A673 (cell line): ENCODE results near the gene SLC35G6. TPM values are rescaled to one million over a fixed set of nuclear protein-coding genes. Genes with fewer than 3 reads are reported as not detected.

Experiments used
- BruUV-seq: library from RNA; stranded (reverse); fragments of 400-500 nt; replicated peaks from 2 replicates; lab custom pipeline; 2021; lab: Mats Ljungman, UMichigan
- CTCF ChIA-PET: fragments of 300-600 bp; sonication (Branson Sonifier 250); formaldehyde crosslinking; loops from one replicate; lab custom pipeline; 2022; ENCODE audit warnings: antibody characterized with exemption; lab: Charles Lee
- POLR2A ChIA-PET: fragments of 300-600 bp; sonication (Branson Sonifier 250); formaldehyde crosslinking; loops from one replicate; lab custom pipeline; 2022; ENCODE audit warnings: antibody characterized with exemption; ENCODE audit not compliant: low non-redundant PET; lab: Charles Lee
- DNase-seq: peaks from one replicate; pipeline ENCODE4 v3.0.0-alpha.2; 2015; ENCODE audit warnings: low spot score
- H3K27ac ChIP-seq: fragments of 200-600 bp; sonication (generic); 2 replicates; pipeline ENCODE4 v1.5.1; 2016; ENCODE audit warnings: mixed run types, low read depth, mild to moderate bottlenecking, mixed read lengths, antibody characterized with exemption, low read length; ENCODE audit not compliant: poor library complexity, severe bottlenecking
- H3K27me3 ChIP-seq: fragments of 200-600 bp; sonication (generic); replicated peaks from 2 replicates; pipeline ENCODE4 v1.6.1; 2017; ENCODE audit warnings: mixed run types, low read depth, mild to moderate bottlenecking, mixed read lengths, antibody characterized with exemption, low read length; ENCODE audit not compliant: insufficient read depth, poor library complexity
- H3K36me3 ChIP-seq: fragments of 200-600 bp; sonication (generic); 2 replicates; pipeline ENCODE4 v1.6.1; 2016; ENCODE audit warnings: mixed run types, mild to moderate bottlenecking, mixed read lengths, antibody characterized with exemption, low read length; ENCODE audit not compliant: insufficient read depth, poor library complexity, severe bottlenecking
- H3K4me1 ChIP-seq: fragments of 200-600 bp; sonication (generic); 2 replicates; pipeline ENCODE4 v1.6.1; 2017; ENCODE audit warnings: mixed run types, mild to moderate bottlenecking, mixed read lengths, antibody characterized with exemption, low read length; ENCODE audit not compliant: insufficient read depth, poor library complexity, severe bottlenecking
- H3K4me3 ChIP-seq: fragments of 200-600 bp; sonication (generic); 2 replicates; pipeline ENCODE4 v1.5.1; 2016; ENCODE audit warnings: low read depth, mixed run types, mild to moderate bottlenecking, mixed read lengths, low read length; ENCODE audit not compliant: poor library complexity, severe bottlenecking
- H3K9me3 ChIP-seq: fragments of 200-600 bp; sonication (generic); 2 replicates; pipeline ENCODE4 v1.6.1; 2016; ENCODE audit warnings: mixed run types, low read depth, mild to moderate bottlenecking, mixed read lengths, antibody characterized with exemption, low read length; ENCODE audit not compliant: poor library complexity, severe bottlenecking
- EZH2 ChIP-seq: fragments of 200-600 bp; sonication (generic); IDR thresholded peaks from 2 replicates; pipeline ENCODE4 v1.6.1; 2017; ENCODE audit warnings: borderline replicate concordance, low read depth, mild to moderate bottlenecking, mixed read lengths, antibody characterized with exemption, low read length; ENCODE audit not compliant: poor library complexity, severe bottlenecking
- intact Hi-C: fragments of 100-400 bp; cut with micrococcal nuclease; formaldehyde crosslinking; loops from one replicate; pipeline ENCODE4 v1.10.0; 2022; ENCODE audit not compliant: unreplicated experiment
- total RNA-seq: library from RNA; stranded (reverse); gene quantifications from 2 replicates; pipeline ENCODE4 v1.2.3, GENCODE V29; 2021
- TF ChIP-seq, protein P1 (sequence below): fragments of 300-800, 200-600 bp; sonication (generic); conservative IDR thresholded peaks from 2 replicates; pipeline ENCODE4 v1.5.1; 2017; ENCODE audit warnings: low read depth, mild to moderate bottlenecking, antibody characterized with exemption, low read length, moderate library complexity, mixed read lengths

Gene SLC35G6
- total RNA-seq, 1 experiment from 2014 or later = not detected

DNA sequence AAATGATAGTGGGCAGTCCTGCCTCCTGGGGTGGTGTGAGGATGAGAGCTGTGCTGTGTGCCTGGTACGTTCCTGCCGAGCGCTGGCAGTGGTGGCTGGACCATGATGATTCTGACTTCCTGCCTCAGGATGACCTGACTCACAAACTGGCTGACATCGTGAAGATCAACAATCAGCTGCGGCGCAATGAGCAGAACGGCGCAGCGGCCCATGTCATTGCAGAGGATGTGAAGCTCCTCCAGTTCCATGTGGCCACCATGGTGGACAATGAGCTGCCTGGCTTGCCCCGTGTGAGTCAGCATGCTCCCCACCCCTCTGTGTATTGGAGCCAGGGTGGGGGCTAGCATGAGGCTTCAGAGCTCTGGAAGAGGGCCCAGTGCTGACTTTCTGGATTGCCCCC is 16.0 kb downstream of the SLC35G6 start:
- Histone ChIP-seq H3K9me3 (no peaks in the 10 kb centered on the region), H3K4me1 (no peaks in the 10 kb centered on the region), H3K4me3 (no peak overlapping the region), H3K27me3 (no peaks in the 10 kb centered on the region), H3K27ac (no peak overlapping the region), H3K36me3 (peaks cover 71% of the 10 kb centered on the region)
- intact Hi-C loops = no loop called here
- TF ChIP-seq, protein P1, sequence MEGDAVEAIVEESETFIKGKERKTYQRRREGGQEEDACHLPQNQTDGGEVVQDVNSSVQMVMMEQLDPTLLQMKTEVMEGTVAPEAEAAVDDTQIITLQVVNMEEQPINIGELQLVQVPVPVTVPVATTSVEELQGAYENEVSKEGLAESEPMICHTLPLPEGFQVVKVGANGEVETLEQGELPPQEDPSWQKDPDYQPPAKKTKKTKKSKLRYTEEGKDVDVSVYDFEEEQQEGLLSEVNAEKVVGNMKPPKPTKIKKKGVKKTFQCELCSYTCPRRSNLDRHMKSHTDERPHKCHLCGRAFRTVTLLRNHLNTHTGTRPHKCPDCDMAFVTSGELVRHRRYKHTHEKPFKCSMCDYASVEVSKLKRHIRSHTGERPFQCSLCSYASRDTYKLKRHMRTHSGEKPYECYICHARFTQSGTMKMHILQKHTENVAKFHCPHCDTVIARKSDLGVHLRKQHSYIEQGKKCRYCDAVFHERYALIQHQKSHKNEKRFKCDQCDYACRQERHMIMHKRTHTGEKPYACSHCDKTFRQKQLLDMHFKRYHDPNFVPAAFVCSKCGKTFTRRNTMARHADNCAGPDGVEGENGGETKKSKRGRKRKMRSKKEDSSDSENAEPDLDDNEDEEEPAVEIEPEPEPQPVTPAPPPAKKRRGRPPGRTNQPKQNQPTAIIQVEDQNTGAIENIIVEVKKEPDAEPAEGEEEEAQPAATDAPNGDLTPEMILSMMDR = no peak
- no peak for TF ChIP-seq EZH2
- POLR2A ChIA-PET = no interaction called here
- CTCF ChIA-PET = no interaction called here
- BruUV-seq = no TSS peak
- DNase-seq = no peak

DNA sequence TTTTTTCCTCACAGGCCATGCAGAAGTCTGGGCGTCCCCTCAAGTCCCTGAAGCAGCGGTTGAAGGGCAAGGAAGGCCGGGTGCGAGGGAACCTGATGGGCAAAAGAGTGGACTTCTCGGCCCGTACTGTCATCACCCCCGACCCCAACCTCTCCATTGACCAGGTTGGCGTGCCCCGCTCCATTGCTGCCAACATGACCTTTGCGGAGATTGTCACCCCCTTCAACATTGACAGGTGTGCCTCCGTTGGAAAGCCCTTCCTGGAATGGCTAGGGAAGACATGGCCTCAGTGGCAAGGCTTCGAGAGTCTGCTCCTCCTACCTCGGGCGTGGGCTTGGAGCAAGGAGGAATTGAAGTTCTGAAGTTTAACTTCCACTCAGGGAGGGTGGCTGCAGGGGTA is 16.4 kb downstream of the SLC35G6 start:
- no TSS peak for BruUV-seq
- TF ChIP-seq EZH2 = no peak
- TF ChIP-seq, protein P1 = no peak
- H3K4me1 ChIP-seq = no peaks in the 10 kb centered on the region
- peaks cover 75% of the 10 kb centered on the region for H3K36me3 ChIP-seq
- intact Hi-C loops = no loop called here
- no peak for DNase-seq
- no peaks in the 10 kb centered on the region for H3K27me3 ChIP-seq
- ChIA-PET CTCF (no interaction called here), POLR2A (no interaction called here)
- H3K4me3 ChIP-seq = no peak overlapping the region
- no peak overlapping the region for H3K27ac ChIP-seq
- H3K9me3 ChIP-seq = no peaks in the 10 kb centered on the region

DNA sequence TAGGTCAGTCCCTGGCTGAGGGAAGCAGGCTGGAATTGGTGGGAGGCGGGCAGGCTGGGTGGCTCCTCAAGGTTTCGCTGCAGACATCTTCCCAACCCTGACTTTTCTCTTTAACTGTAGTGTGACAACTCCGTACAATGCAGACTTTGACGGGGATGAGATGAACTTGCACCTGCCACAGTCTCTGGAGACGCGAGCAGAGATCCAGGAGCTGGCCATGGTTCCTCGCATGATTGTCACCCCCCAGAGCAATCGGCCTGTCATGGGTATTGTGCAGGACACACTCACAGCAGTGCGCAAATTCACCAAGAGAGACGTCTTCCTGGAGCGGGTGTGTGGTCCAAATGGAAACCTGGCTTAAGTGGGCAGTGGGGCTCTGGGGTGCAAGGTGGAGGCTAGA is 17.9 kb downstream of the SLC35G6 start:
- no peak for DNase-seq
- Histone ChIP-seq H3K4me3 (no peak overlapping the region), H3K27me3 (no peaks in the 10 kb centered on the region), H3K27ac (no peak overlapping the region), H3K4me1 (no peaks in the 10 kb centered on the region), H3K9me3 (no peaks in the 10 kb centered on the region), H3K36me3 (peaks cover 90% of the 10 kb centered on the region)
- ChIA-PET CTCF (no interaction called here), POLR2A (no interaction called here)
- intact Hi-C loops = no loop called here
- TF ChIP-seq EZH2 = no peak
- TF ChIP-seq, protein P1 = no peak
- BruUV-seq = no TSS peak
